Ishikawa (cell line): ENCODE measurements around the gene REV1.

Experiments used
- CEBPB ChIP-seq: IDR thresholded peaks from 2 replicates; pipeline ENCODE4 v1.6.1; 2012
- CREB1 ChIP-seq: IDR thresholded peaks from 2 replicates; pipeline ENCODE4 v1.6.1; 2012; ENCODE audit warnings: low read depth
- EGR1 ChIP-seq: IDR thresholded peaks from 2 replicates; pipeline ENCODE4 v1.6.1; 2012
- EP300 ChIP-seq: IDR thresholded peaks from 2 replicates; pipeline ENCODE4 v1.6.1; 2012; ENCODE audit warnings: borderline replicate concordance
- FOXM1 ChIP-seq: IDR thresholded peaks from 2 replicates; pipeline ENCODE4 v1.6.1; 2012; ENCODE audit warnings: low read depth, borderline replicate concordance
- MAX ChIP-seq: IDR thresholded peaks from 2 replicates; pipeline ENCODE4 v1.6.1; 2012
- NFIC ChIP-seq: IDR thresholded peaks from 2 replicates; pipeline ENCODE4 v1.6.1; 2012
- RAD21 ChIP-seq: IDR thresholded peaks from 2 replicates; pipeline ENCODE4 v1.6.1; 2012; ENCODE audit warnings: low read depth
- REST ChIP-seq: IDR thresholded peaks from 2 replicates; pipeline ENCODE4 v1.6.1; 2012; ENCODE audit warnings: low read depth, mild to moderate bottlenecking
- TAF1 ChIP-seq: IDR thresholded peaks from 2 replicates; pipeline ENCODE4 v1.6.1; 2012; ENCODE audit warnings: low read depth, mild to moderate bottlenecking
- TCF12 ChIP-seq: IDR thresholded peaks from 2 replicates; pipeline ENCODE4 v1.6.1; 2012; ENCODE audit warnings: low read depth
- TEAD4 ChIP-seq: IDR thresholded peaks from 2 replicates; pipeline ENCODE4 v1.6.1; 2012
- USF1 ChIP-seq: IDR thresholded peaks from 2 replicates; pipeline ENCODE4 v1.6.1; 2012
- YY1 ChIP-seq: IDR thresholded peaks from 2 replicates; pipeline ENCODE4 v1.6.1; 2012; ENCODE audit warnings: low read depth
- ZBTB7A ChIP-seq: IDR thresholded peaks from 2 replicates; pipeline ENCODE4 v1.6.1; 2012; ENCODE audit warnings: low read depth

The REV1 gene

GRCh38 chr2:99403084-99403483, 86.7 kb downstream of the REV1 start:
- TF ChIP-seq CEBPB (no peak), CREB1 (no peak), FOXM1 (no peak), MAX (no peak), USF1 (no peak), TEAD4 (no peak)

GRCh38 chr2:99401841-99402240, 88.0 kb downstream of the REV1 start:
- no peak for TF ChIP-seq FOXM1
- no peak for TF ChIP-seq CEBPB
- TF ChIP-seq NFIC = no peak
- TF ChIP-seq EGR1 = no peak
- no peak for TF ChIP-seq MAX
- TF ChIP-seq REST = no peak
- TF ChIP-seq TAF1 = no peak
- TF ChIP-seq TCF12 = no peak
- no peak for TF ChIP-seq CREB1
- no peak for TF ChIP-seq TEAD4
- TF ChIP-seq EP300 = no peak
- no peak for TF ChIP-seq USF1
- no peak for TF ChIP-seq RAD21
- TF ChIP-seq YY1 = no peak
- no peak for TF ChIP-seq ZBTB7A

GRCh38 chr2:99399795-99400194, 90.0 kb downstream of the REV1 start:
- TF ChIP-seq CEBPB (no peak), EP300 (no peak), NFIC (no peak), EGR1 (no peak), TEAD4 (no peak), ZBTB7A (no peak), TAF1 (no peak), TCF12 (no peak), MAX (no peak), YY1 (no peak), FOXM1 (no peak), USF1 (no peak), RAD21 (no peak), CREB1 (no peak), REST (no peak)

- TF ChIP-seq REST (no peak), TCF12 (no peak), FOXM1 (no peak)
Measured at GRCh38 chr2:99399063-99399462, 90.8 kb downstream of the REV1 start.
